Measurements from ENCODE around the gene BEND4.
"Not testable (repeated sequence)": the region's sequence is repeated elsewhere in the genome, so short reads cannot be mapped to it uniquely, and the experiment has no call there.

DNA sequence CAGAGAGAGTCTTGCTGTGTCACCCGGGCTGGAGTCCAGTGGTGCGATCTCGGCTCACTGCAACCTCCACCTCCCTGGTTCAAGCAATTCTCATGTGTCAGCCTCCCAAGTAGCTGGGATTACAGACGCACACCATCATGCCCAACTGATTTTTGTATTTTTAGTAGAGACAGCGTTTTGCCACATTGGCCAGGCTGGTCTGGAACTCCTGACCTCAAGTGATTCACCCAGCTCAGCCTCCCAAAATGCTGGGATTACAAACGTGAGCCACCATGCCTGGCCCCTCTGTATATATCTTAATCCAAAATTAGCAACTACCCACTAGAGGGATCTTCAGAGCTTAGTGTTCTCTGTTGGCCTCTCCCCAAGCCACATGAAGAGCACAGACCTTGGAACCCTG, 13.7 kb upstream of the BEND4 start:
- TF ChIP-seq, protein P1, sequence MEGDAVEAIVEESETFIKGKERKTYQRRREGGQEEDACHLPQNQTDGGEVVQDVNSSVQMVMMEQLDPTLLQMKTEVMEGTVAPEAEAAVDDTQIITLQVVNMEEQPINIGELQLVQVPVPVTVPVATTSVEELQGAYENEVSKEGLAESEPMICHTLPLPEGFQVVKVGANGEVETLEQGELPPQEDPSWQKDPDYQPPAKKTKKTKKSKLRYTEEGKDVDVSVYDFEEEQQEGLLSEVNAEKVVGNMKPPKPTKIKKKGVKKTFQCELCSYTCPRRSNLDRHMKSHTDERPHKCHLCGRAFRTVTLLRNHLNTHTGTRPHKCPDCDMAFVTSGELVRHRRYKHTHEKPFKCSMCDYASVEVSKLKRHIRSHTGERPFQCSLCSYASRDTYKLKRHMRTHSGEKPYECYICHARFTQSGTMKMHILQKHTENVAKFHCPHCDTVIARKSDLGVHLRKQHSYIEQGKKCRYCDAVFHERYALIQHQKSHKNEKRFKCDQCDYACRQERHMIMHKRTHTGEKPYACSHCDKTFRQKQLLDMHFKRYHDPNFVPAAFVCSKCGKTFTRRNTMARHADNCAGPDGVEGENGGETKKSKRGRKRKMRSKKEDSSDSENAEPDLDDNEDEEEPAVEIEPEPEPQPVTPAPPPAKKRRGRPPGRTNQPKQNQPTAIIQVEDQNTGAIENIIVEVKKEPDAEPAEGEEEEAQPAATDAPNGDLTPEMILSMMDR (IDR thresholded peaks at IDR 0.05; ENCODE audit: insufficient read depth, low read depth, low read length) = not testable (repeated sequence)
- TF ChIP-seq EZH2 (IDR thresholded peaks at IDR 0.05; ENCODE audit: insufficient read depth, low read length) = not testable (repeated sequence)
